CD4-positive, CD25-positive, alpha-beta regulatory T cell (primary cell): ENCODE results near the gene NUBP2. TPM values are rescaled to one million over a fixed set of nuclear protein-coding genes. Genes with fewer than 3 reads are reported as not detected.

Experiments used
- ATAC-seq, 2 donors: fragments of 150-1000 bp; cut with Tn5 transposase; one replicate each; pipeline ENCODE4 v1.10.0; 2021; ENCODE audit warnings: low read depth in 2 of 2, moderate number of reproducible peaks in 2 of 2, moderate library complexity in 1 of 2
- DNase-seq, 3 donors: peaks; one replicate each; pipeline versions ENCODE4 v3.0.0 to v3.0.0-alpha.2; 2012 to 2022; ENCODE audit warnings: mixed read lengths in 1 of 3
- H3K27ac ChIP-seq: one replicate; pipeline ENCODE4 v1.7.0; 2013; ENCODE audit warnings: mild to moderate bottlenecking, low read length; ENCODE audit not compliant: insufficient read depth, poor library complexity, severe bottlenecking
- H3K27me3 ChIP-seq: one replicate; pipeline ENCODE4 v1.7.0; 2013; ENCODE audit warnings: low read length; ENCODE audit not compliant: control insufficient read depth, insufficient read depth
- H3K36me3 ChIP-seq: one replicate; pipeline ENCODE4 v1.7.0; 2013; ENCODE audit warnings: mild to moderate bottlenecking, low read length, moderate library complexity; ENCODE audit not compliant: control insufficient read depth, insufficient read depth
- H3K4me1 ChIP-seq: 2 replicates; pipeline ENCODE4 v1.7.0; 2013; ENCODE audit warnings: mild to moderate bottlenecking, low read length; ENCODE audit not compliant: insufficient read depth, control insufficient read depth, poor library complexity, severe bottlenecking
- H3K4me3 ChIP-seq: one replicate; pipeline ENCODE4 v1.7.0; 2013; ENCODE audit warnings: low read depth, mild to moderate bottlenecking, low read length, moderate library complexity
- H3K9me3 ChIP-seq, 2 experiments: 1 replicate in 1 of 2; 2 replicates in 1 of 2; pipeline ENCODE4 v1.7.0; 2013; ENCODE audit warnings: low read length in 2 of 2, mild to moderate bottlenecking in 1 of 2, moderate library complexity in 1 of 2; ENCODE audit not compliant: control insufficient read depth in 2 of 2
- H3K27ac Mint-ChIP-seq, 3 donors: one replicate each; pipeline ENCODE4 v1.8.0; 2020 to 2022; ENCODE audit warnings: mild to moderate bottlenecking in 3 of 3, mixed read lengths in 3 of 3, moderate library complexity in 2 of 3
- H3K27me3 Mint-ChIP-seq: one replicate; pipeline ENCODE4 v1.8.0; 2022; ENCODE audit warnings: mild to moderate bottlenecking, mixed read lengths
- H3K36me3 Mint-ChIP-seq: one replicate; pipeline ENCODE4 v1.8.0; 2020; ENCODE audit warnings: mixed read lengths
- H3K4me1 Mint-ChIP-seq, 4 donors: one replicate each; pipeline ENCODE4 v1.8.0; 2020 to 2022; ENCODE audit warnings: mixed read lengths in 4 of 4, mild to moderate bottlenecking in 1 of 4
- H3K4me3 Mint-ChIP-seq, 4 donors: one replicate each; pipeline ENCODE4 v1.8.0; 2020 to 2022; ENCODE audit warnings: mild to moderate bottlenecking in 4 of 4, mixed read lengths in 4 of 4, moderate library complexity in 3 of 4
- H3K9me3 Mint-ChIP-seq, 7 donors: one replicate each; pipeline ENCODE4 v1.8.0; 2020 to 2022; ENCODE audit warnings: mixed read lengths in 7 of 7, mild to moderate bottlenecking in 3 of 7, moderate library complexity in 2 of 7
- polyA plus RNA-seq, 4 donors: library from polyadenylated mRNA; unstranded; fragments of 300-500 nt; fragmentation: Illumina TruSeq; gene quantifications; one replicate each; pipeline ENCODE4 v1.2.3, GENCODE V29; 2021
- total RNA-seq: library from RNA; stranded (reverse); gene quantifications from one replicate; pipeline ENCODE4 v1.2.3, GENCODE V29; 2022

NUBP2 gene
- total and polyA plus RNA-seq, 5 donors from 2014 or later = 41.6 to 104 (median 95.3) TPM

GRCh38 chr16:1775846-1776671 is 6.7 kb upstream of the NUBP2 start:
- DNase-seq (no peak), ATAC-seq (no peak)
- Mint-ChIP-seq H3K27ac (no peak overlapping the region), H3K27me3 (no peaks in the 10 kb centered on the region), H3K9me3 (no peaks in the 10 kb centered on the region), H3K4me3 (peak overlapping the region in 1 of 4 donors; percentile 41), H3K36me3 (no peaks in the 10 kb centered on the region), H3K4me1 (peaks cover 0 to 18% (median 1%) of the 10 kb centered on the region in 4 donors)
- no peaks in the 10 kb centered on the region for H3K9me3 ChIP-seq
- peaks cover 19% of the 10 kb centered on the region for H3K36me3 ChIP-seq
- no peaks in the 10 kb centered on the region for H3K27me3 ChIP-seq
- H3K27ac ChIP-seq = no peak overlapping the region
- H3K4me3 ChIP-seq = no peak overlapping the region
- peaks cover 33% of the 10 kb centered on the region for H3K4me1 ChIP-seq

DNA sequence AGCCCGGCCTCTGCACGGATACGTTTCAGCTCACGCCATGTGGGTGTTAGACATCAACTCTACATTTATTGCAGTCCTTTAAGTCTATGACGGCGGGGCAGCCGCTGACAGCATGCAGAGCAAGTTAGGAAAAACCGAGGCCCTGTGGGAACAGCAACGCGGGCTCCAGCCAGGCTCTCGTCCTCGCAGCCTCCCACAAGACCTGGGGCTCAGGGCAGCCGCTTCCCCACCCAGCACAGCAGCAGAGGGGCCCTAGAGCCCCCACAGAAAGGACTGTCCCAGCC is 6.1 kb upstream of the NUBP2 start:
- Histone ChIP-seq H3K4me3 (no peak overlapping the region), H3K27me3 (no peaks in the 10 kb centered on the region), H3K36me3 (peaks cover 19% of the 10 kb centered on the region), H3K27ac (no peak overlapping the region), H3K9me3 (no peaks in the 10 kb centered on the region), H3K4me1 (peaks cover 38% of the 10 kb centered on the region)
- H3K27me3 Mint-ChIP-seq = no peaks in the 10 kb centered on the region
- no peaks in the 10 kb centered on the region for H3K9me3 Mint-ChIP-seq
- H3K27ac Mint-ChIP-seq = no peak overlapping the region
- ATAC-seq (no peak), DNase-seq (no peak)
- H3K4me1 Mint-ChIP-seq = peaks cover 0 to 24% (median 1%) of the 10 kb centered on the region in 4 donors
- no peak overlapping the region for H3K4me3 Mint-ChIP-seq
- no peaks in the 10 kb centered on the region for H3K36me3 Mint-ChIP-seq

DNA sequence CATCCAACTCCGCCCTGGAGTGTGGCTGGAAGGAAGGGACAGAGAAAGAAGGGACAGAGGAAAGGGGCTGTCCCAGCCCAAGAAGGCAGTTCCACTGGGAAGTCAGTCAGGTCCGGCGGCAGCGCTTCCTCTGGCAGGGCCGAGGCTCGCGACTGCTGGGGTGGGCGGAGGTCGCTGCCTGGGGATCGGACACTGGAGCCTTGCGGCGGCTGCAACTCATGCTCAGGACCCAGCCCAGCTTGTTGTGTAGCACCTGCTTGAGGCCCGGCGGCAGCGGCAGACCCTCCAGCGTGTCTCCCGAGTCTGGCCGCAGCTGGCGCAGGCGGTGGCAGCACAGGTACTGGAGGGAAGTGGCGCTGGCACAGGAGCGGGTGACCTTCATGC is 5.8 kb upstream of the NUBP2 start:
- H3K27me3 ChIP-seq = no peaks in the 10 kb centered on the region
- no peak overlapping the region for H3K27ac Mint-ChIP-seq

GRCh38 chr16:1777375-1778199 is 5.2 kb upstream of the NUBP2 start:
- no peak for DNase-seq
- H3K27ac Mint-ChIP-seq = no peak overlapping the region
- H3K27me3 ChIP-seq = no peaks in the 10 kb centered on the region
- H3K36me3 Mint-ChIP-seq = no peaks in the 10 kb centered on the region
- H3K27me3 Mint-ChIP-seq = no peaks in the 10 kb centered on the region
- H3K4me3 ChIP-seq = no peak overlapping the region
- H3K9me3 Mint-ChIP-seq = no peaks in the 10 kb centered on the region
- no peaks in the 10 kb centered on the region for H3K9me3 ChIP-seq
- ATAC-seq = no peak
- peaks cover 19% of the 10 kb centered on the region for H3K36me3 ChIP-seq
- no peak overlapping the region for H3K27ac ChIP-seq
- peaks cover 34% of the 10 kb centered on the region for H3K4me1 ChIP-seq
- H3K4me3 Mint-ChIP-seq = no peak overlapping the region
- H3K4me1 Mint-ChIP-seq = peaks cover 0 to 21% (median under 1%) of the 10 kb centered on the region in 4 donors

More for the DNA sequence above, 5.8 kb upstream of the NUBP2 start:
- ATAC-seq (no peak), DNase-seq (no peak)
- Histone ChIP-seq H3K9me3 (no peaks in the 10 kb centered on the region), H3K4me1 (peaks cover 39% of the 10 kb centered on the region), H3K27ac (no peak overlapping the region), H3K36me3 (peaks cover 19% of the 10 kb centered on the region), H3K4me3 (no peak overlapping the region)
- Mint-ChIP-seq H3K27me3 (no peaks in the 10 kb centered on the region), H3K4me1 (peaks cover 0 to 24% (median 2%) of the 10 kb centered on the region in 4 donors), H3K4me3 (no peak overlapping the region), H3K9me3 (no peaks in the 10 kb centered on the region), H3K36me3 (no peaks in the 10 kb centered on the region)

DNA sequence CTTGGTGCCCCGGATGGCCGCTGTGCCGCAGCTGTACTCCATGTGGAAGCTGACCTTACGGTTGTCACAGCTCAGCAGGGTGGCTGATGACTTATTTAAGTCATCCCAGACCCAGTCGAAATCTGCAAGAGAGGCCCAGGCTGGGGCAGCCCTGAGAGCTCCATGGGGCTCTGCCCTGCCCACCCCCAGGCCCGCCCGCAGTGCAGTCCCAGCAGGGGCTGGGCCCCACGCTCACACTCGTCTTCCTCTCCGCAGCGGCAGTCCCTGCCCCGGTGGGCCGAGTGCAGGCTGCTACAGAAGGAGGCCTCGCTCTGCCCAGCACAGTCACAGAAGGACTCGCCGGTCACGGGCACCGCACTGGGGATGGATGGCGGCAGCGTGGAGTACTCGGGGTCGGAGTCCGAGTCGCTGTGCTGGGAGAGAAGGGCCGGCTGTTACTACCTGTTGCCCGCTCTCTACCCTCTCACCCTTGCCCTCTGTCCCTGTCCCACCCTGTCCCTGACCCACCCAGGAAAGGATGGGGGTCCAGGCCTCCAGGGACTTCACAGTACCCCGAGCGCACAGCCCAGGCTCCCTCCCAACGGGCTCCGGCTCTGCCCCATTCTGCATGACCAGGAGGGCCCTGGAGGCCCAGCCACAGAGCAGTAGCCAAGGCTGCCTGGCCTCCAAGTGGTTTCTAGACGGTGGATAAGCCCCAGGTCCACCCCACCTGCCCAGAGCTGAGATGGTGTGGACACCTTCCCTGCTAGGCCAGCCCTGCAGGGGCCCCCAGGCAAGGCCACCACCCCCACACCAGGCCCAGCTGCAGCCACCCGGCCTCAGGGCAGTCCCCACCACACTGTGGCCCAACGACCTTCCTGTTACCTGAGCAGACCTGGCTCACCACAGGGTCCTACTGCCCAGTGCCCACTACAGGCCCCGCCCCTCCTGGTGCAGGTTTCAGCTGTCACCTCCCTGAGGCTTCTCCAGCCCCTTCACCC is 4.3 kb upstream of the NUBP2 start:
- Mint-ChIP-seq H3K27ac (no peak overlapping the region), H3K4me3 (peak overlapping the region in 1 of 4 donors; percentile 64), H3K4me1 (peaks cover 0 to 28% (median 4%) of the 10 kb centered on the region in 4 donors), H3K9me3 (no peaks in the 10 kb centered on the region), H3K36me3 (no peaks in the 10 kb centered on the region), H3K27me3 (no peaks in the 10 kb centered on the region)
- peaks cover 38% of the 10 kb centered on the region for H3K4me1 ChIP-seq
- H3K27me3 ChIP-seq = no peaks in the 10 kb centered on the region
- peaks cover 19% of the 10 kb centered on the region for H3K36me3 ChIP-seq
- no peaks in the 10 kb centered on the region for H3K9me3 ChIP-seq
- ATAC-seq (no peak), DNase-seq (no peak)
- no peak overlapping the region for H3K27ac ChIP-seq
- no peak overlapping the region for H3K4me3 ChIP-seq

DNA sequence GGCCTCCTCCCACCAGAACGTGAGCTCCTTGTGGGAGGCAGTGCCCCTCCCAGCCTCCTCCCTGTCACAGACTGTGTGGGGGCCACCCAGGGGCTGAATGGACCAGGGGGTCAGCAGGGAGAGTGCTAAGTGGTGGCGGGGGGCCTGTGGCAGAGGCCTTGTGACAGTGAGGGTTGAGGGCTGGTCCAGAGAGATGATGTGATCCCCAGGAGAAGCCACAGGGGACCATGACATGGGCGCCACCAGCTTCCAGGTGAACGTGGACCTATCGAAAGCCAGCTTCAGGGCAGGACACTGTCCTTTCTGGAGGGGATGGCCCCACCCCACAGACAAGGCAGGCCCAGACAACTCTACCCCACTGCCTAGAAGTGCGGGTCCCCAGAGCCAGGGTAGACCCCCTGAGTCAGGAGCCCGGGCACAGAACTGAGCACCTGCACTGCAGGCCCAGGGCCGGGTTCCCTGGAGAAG is 3.5 kb upstream of the NUBP2 start:
- H3K4me1 Mint-ChIP-seq = peaks cover 0 to 31% (median 5%) of the 10 kb centered on the region in 4 donors
- no peak overlapping the region for H3K4me3 ChIP-seq
- H3K4me3 Mint-ChIP-seq = peak overlapping the region in 2 of 4 donors; percentile 48 to 64
- no peak overlapping the region for H3K27ac ChIP-seq
- peaks cover 38% of the 10 kb centered on the region for H3K4me1 ChIP-seq
- no peaks in the 10 kb centered on the region for H3K27me3 Mint-ChIP-seq
- H3K9me3 Mint-ChIP-seq = no peaks in the 10 kb centered on the region
- H3K27ac Mint-ChIP-seq = no peak overlapping the region
- ATAC-seq (no peak), DNase-seq (no peak)
- no peaks in the 10 kb centered on the region for H3K9me3 ChIP-seq
- peaks cover 19% of the 10 kb centered on the region for H3K36me3 ChIP-seq
- no peaks in the 10 kb centered on the region for H3K27me3 ChIP-seq
- H3K36me3 Mint-ChIP-seq = no peaks in the 10 kb centered on the region
